WTC11 (cell line): Measurements from ENCODE around the gene ABLIM2.

Experiments
- CREB1 ChIP-seq: sonication (generic); formaldehyde crosslinking; IDR thresholded peaks from 2 replicates; pipeline ENCODE4 v1.8.0; 2023; ENCODE audit warnings: mild to moderate bottlenecking, missing genetic modification reagents
- CTCF ChIP-seq: fragments of 200-600 bp; IDR thresholded peaks from 2 replicates; pipeline ENCODE4 v1.8.0; 2022; ENCODE audit warnings: antibody characterized with exemption
- E2F4 ChIP-seq: sonication (generic); formaldehyde crosslinking; IDR thresholded peaks from 2 replicates; pipeline ENCODE4 v1.8.1; 2022; ENCODE audit warnings: low read depth, mild to moderate bottlenecking, moderate library complexity, missing genetic modification reagents, borderline replicate concordance
- NFE2L1 ChIP-seq: sonication (generic); formaldehyde crosslinking; IDR thresholded peaks from 2 replicates; pipeline ENCODE4 v1.8.1; 2023; ENCODE audit warnings: missing genetic modification reagents
- NFYB ChIP-seq: sonication (generic); formaldehyde crosslinking; conservative IDR thresholded peaks from 2 replicates; pipeline ENCODE4 v1.8.0; 2022; ENCODE audit warnings: low read depth, missing genetic modification reagents
- NR3C1 ChIP-seq: sonication (generic); formaldehyde crosslinking; conservative IDR thresholded peaks from 2 replicates; pipeline ENCODE4 v1.8.1; 2023; ENCODE audit warnings: low read depth, mild to moderate bottlenecking, missing genetic modification reagents
- SP1 ChIP-seq: sonication (generic); formaldehyde crosslinking; conservative IDR thresholded peaks from 2 replicates; pipeline ENCODE4 v1.8.1; 2022; ENCODE audit warnings: missing genetic modification reagents
- TCF7 ChIP-seq: sonication (generic); formaldehyde crosslinking; IDR thresholded peaks from 2 replicates; pipeline ENCODE4 v1.8.0; 2022; ENCODE audit warnings: mild to moderate bottlenecking, low read depth, missing genetic modification reagents, moderate library complexity
- ZNF425 ChIP-seq: fragments of 250-450 bp; sonication (Bioruptor Pico); conservative IDR thresholded peaks from 2 replicates; pipeline ENCODE4 v1.9.0; 2021; ENCODE audit warnings: mild to moderate bottlenecking

DNA sequence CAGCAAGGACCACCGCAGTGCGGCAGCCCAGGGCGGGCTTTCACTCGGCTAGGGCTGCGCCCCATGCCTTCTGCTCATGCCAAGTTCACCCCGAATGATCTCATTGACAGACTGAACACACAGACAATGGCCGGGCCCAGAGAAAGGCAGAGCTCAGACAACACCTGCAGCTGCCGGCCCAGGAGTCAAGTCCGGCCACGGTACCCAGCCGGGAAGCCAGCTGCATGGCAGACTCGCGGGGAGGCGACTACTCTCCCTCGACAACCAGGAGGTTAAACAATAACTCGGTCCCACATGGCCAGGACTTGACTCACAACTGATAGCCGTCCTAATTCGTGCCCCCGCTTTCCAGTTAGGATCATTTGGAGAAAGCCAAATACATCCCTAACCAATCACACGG lies 50.4 kb downstream of the ABLIM2 start:
- TF ChIP-seq CTCF (no peak), SP1 (CRISPR knock-in tag) (no peak), E2F4 (CRISPR knock-in tag) (no peak), CREB1 (CRISPR knock-in tag) (no peak), NFE2L1 (CRISPR knock-in tag) (no peak), ZNF425 (no peak), TCF7 (CRISPR knock-in tag) (no peak), NFYB (no peak), NR3C1 (CRISPR knock-in tag) (no peak)
